ENCODE measurements around the gene UBTF.
A peak's percentile ranks its signal among the peaks of the same experiment; 100 is the strongest.

Gene UBTF

GRCh38 chr17:44197980-44198720 is 21.3 kb downstream of the UBTF start:
- peak; percentile 77 for DNase-seq (ENCODE audit: low spot score)

- DNase-seq (ENCODE audit: low spot score) = no peak
Measured at GRCh38 chr17:44197107-44197506, 22.4 kb downstream of the UBTF start.

GRCh38 chr17:44193326-44194084 is 26.0 kb downstream of the UBTF start:
- no peak for DNase-seq (ENCODE audit: low spot score)

GRCh38 chr17:44192750-44193149 is 26.7 kb downstream of the UBTF start:
- no peak for DNase-seq (ENCODE audit: low spot score)

- no peak for DNase-seq (ENCODE audit: low spot score)
Measured at GRCh38 chr17:44191941-44192496, 27.5 kb downstream of the UBTF start.

- no peak for DNase-seq (ENCODE audit: low spot score)
Measured at GRCh38 chr17:44191369-44191768, 28.1 kb downstream of the UBTF start.

- DNase-seq (ENCODE audit: low spot score) = no peak
Measured at GRCh38 chr17:44190481-44190880, 29.0 kb downstream of the UBTF start.

- DNase-seq (ENCODE audit: low spot score) = no peak
Measured at GRCh38 chr17:44188576-44189403, 30.7 kb downstream of the UBTF start.

GRCh38 chr17:44187131-44187899 is 32.2 kb downstream of the UBTF start:
- DNase-seq (ENCODE audit: low spot score) = peak; percentile 86

- DNase-seq (ENCODE audit: low spot score) = peak; percentile 100
Measured at GRCh38 chr17:44186307-44187130, 33.0 kb downstream of the UBTF start, which contains the start of gene TMUB2. TMUB2 (plus strand) TSS chr17:44186972; CDS start chr17:44187709, 737 bp downstream.

GRCh38 chr17:44184212-44184810 is 35.2 kb downstream of the UBTF start:
- no peak for DNase-seq (ENCODE audit: low spot score)

GRCh38 chr17:44183024-44183423 is 36.5 kb downstream of the UBTF start:
- DNase-seq (ENCODE audit: low spot score) = no peak

- no peak for DNase-seq (ENCODE audit: low spot score)
Measured at GRCh38 chr17:44178133-44178532, 41.3 kb downstream of the UBTF start.

- DNase-seq (ENCODE audit: low spot score) = no peak
Measured at GRCh38 chr17:44177640-44178039, 41.8 kb downstream of the UBTF start.

GRCh38 chr17:44176671-44177501 is 42.6 kb downstream of the UBTF start:
- DNase-seq (ENCODE audit: low spot score) = no peak

GRCh38 chr17:44176257-44176656 is 43.2 kb downstream of the UBTF start:
- DNase-seq (ENCODE audit: low spot score) = no peak

- no peak for DNase-seq (ENCODE audit: low spot score)
Measured at GRCh38 chr17:44174427-44174826, 45.0 kb downstream of the UBTF start.

GRCh38 chr17:44171931-44172455 is 47.5 kb downstream of the UBTF start:
- DNase-seq (ENCODE audit: low spot score) = no peak
